A204.1 (cell line): Measurements from ENCODE around the gene NRGN.

Source experiments
- FAIRE-seq: peaks from 2 replicates; lab custom pipeline; 2012; peaks lifted over from hg19 to GRCh38; lab: Jason Lieb, UNC

Gene NRGN

DNA sequence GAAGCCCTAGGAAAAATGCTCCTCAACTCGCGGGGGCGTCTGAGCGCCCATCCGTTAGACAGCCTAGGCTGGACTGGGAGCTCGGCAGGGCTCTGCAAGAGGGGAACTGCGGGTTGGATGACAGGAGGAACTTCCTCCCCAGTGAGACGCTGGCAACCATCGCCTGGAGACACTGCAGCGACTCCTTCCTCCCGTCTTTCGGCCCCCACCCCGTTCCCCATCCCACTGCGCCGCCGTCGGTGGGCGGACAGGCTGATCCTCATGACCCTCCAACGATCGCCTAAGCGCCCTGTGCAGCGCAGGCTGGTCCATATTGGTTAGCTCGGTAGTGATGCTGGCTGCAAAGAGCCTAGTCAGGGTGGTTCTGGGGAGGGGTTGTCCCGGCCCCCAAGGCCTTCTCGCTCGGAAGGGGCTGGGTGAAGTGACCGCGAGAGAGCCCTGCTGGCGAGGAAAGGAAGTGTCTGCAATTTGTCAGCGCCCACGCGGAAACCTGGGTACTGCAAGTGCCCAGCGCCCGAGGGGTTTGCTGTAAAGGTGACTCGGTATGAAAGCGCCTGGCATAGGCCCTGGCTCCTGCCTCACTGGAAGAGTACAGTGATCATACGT, 638 bp downstream of the NRGN start:
- no peak for FAIRE-seq

- FAIRE-seq, result no peak
Observed at GRCh38 chr11:124742555-124742954, 2.8 kb downstream of the NRGN start.

- no peak for FAIRE-seq
Observed at GRCh38 chr11:124743050-124743449, 3.3 kb downstream of the NRGN start.

DNA sequence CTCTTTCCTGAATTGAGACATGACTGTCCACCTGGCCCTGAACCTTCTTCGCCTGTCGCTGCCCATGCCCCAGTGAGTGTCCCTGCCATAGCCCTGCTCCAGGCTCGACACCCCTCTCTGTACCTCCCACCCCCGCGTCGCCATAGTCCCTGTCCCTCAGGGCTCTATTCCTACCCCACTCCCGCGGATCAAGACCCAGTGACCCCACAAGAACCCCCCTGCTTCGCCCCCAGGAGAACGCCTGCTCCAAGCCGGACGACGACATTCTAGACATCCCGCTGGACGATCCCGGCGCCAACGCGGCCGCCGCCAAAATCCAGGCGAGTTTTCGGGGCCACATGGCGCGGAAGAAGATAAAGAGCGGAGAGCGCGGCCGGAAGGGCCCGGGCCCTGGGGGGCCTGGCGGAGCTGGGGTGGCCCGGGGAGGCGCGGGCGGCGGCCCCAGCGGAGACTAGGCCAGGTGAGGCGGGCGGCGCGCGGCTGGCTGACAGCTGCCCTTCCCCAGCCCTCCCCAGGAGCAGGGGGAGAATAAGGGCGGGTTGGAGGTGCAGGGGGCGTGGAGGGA, 5.6 kb downstream of the NRGN start:
- no peak for FAIRE-seq

- FAIRE-seq, result no peak
Observed at GRCh38 chr11:124745835-124746620, 6.3 kb downstream of the NRGN start.

DNA sequence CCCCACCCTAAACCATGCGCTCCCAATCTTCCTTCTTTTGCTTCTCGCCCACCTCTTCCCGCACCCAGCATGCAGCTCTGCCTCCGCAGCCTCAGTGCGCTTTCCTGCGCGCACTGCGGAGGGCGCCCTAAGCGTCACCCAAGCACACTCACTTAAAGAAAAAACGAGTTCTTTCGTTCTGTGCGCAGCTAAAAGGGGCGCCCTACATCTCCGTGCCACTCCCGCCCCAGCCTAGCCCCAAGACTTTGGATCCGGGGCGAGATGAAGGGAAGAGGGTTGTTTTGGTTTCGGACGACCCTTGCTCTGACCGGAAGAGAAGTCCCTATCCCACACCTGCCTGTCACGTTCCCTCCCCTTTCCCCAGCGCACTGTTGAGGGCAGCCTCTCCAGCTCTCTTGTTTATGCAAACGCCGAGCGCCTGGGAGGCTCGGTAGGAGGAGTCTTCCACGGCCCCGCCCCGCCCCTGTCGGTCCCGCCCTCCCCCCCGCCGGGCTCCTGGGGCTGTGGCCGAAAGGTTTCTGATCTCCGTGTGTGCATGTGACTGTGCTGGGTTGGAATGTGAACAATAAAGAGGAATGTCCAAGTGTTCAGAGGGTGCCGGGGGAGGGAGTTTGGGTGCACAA, 7.0 kb downstream of the NRGN start:
- no peak for FAIRE-seq

DNA sequence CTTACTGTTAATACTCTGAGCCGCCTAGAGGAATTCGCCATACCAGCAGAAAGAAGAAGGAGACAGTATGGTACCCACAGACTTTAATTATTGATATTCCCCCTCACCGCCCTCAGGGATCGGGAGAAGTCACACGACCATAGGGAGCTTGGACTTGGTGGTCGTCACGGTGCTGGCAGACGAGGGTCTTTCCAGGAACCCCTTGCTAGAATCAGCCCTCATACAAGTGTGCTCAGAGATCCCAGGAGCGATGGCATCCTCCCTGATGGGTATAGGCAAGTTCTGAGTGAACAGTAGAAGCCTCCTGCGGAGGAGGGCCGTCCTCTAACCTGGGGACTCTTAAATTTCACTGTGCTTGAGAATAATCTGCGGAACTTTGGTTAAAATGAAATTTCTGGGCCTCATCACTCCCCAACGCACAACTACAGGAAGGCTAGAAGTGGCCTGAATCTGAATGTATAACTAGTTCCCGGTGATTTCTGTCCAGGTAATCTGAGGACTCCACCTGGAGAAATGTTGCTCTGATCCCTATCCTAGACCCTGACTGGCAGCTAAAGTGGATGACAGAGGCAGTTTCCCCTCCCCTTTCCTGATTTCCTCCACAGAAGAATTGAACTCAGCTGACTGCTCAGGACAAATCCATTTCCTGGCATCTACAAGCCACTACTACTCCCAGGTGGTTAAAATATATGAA, 7.8 kb downstream of the NRGN start:
- no peak for FAIRE-seq

DNA sequence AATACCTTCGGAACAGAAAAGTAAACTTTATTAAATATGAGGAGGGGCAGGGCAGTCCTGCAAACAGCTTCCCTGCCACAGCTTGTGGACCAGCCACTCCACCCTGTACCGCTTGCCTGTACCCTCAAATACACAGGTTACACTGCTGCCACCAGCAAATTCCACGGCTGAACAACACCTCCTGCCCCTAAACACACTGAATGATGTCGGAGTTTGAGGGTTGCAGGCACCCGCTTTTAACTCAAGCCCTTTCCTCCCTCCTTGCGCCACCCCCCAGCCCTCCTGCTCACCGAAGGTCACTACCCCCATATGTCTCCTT, 8.3 kb downstream of the NRGN start:
- no peak for FAIRE-seq

DNA sequence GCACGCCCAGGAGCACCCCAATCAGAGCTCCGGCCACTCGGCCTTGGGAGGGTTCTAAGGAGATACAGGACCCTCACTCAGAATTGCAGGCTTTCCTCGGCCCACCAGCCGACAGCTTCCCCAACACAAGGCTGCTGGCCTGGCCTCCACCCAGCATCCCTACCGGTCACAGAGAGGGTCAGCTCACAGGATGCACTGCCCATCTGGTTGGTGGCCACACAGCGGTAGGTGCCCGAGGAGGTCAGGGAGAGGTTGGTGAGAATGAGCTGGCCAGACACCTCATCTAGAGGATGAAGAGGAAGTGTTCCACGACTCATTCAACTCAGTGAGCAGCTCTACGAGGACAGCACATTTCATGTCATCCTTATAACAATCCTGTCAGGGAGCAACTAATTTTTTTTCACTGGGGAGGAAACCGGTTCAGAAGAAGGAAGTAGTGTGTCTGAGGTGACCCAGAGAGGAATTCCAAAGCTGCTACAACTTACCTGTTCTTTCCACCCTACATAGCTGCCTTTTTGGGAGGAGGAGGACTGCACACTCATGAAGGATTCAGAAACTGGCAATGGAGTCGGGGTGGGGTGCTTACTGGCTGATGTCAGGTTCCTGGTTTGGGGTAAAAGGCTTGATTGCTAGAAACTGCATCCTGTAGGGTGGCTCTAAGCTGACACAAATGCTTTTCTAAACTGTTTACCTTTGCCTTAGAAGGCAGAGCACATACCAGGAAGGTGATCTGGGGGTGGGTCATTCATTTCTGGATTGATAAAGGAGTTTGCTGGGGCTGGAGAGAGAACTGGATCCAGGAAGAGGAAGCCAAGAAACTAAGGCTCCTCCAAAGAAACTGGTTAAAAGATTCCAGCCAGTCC, 9.0 kb downstream of the NRGN start:
- FAIRE-seq, result no peak

DNA sequence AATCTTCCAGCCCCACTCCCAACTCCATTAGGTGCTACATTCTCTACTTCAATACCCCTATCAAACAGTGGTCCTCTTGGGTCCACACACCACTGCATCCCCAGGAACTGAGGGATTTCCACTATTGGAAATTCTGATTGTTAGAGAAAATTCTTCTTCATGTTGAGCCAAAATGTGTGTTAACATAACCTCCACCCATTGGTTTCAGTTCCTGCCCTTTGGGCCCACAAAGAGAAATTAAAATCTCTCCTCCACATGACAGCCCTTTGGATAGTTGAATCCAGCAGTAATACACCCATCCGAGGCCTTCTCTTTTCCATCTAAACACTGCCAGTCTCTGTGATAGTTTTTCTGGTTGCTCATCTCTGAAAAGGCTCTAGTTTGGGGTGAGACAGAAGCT, 10.2 kb downstream of the NRGN start:
- FAIRE-seq, result no peak

DNA sequence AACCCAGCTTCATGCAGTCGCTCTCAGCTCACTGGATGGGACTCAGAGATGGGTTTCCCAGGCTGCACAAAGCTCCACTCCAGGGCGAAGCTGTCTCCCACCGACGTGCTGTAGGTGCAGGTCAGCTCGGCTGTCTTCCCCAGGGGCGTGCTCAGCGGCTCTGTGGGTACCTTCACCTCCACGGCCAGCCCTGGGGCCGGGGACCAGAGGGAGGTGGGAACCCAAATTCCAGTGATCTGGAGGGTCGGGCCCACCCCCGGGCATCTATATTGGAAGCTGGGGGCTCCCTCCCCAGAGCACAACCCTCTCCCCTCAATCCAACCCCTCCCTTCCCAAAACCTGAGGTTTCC, 11.6 kb downstream of the NRGN start:
- no peak for FAIRE-seq

- FAIRE-seq, result no peak
Observed at GRCh38 chr11:124751741-124752470, 12.2 kb downstream of the NRGN start, which contains the start of gene VSIG2. TSS of gene VSIG2 (minus strand) at chr11:124752255. CDS start at chr11:124752137, 118 bp downstream.

DNA sequence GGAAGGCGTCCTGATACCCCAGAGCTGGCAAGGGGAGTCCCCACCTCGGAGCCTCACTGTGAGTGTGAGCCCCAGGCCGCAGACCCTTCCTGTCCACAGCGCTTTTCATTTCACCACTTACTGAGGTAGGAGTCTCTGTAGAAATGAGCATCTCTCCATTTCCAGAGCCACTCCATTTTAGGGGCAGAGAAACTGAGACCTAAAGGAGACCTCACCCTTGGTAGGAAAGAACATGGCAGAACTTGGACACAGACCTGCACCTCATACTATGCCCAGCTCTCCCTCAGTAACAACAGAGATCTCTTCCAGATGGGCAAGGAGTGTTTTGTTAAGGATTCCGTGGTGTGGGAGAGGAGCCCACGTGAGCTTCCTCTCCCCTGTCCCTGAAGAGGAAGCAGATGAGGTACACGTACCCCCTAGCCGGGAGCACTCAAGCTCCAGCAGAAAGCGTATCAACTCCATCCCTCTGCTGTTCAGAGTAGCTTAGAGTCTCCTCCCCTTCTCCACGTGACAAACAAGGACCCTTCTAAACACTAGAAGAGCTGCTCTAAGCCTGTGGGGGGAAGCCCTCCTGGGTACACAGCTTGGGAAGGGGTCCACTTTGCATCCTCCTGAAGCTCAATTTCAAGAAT, 12.8 kb downstream of the NRGN start:
- no peak for FAIRE-seq

GRCh38 chr11:124753205-124753604, 13.5 kb downstream of the NRGN start:
- no peak for FAIRE-seq

- FAIRE-seq, result no peak
Observed at GRCh38 chr11:124753624-124754023, 13.9 kb downstream of the NRGN start.

DNA sequence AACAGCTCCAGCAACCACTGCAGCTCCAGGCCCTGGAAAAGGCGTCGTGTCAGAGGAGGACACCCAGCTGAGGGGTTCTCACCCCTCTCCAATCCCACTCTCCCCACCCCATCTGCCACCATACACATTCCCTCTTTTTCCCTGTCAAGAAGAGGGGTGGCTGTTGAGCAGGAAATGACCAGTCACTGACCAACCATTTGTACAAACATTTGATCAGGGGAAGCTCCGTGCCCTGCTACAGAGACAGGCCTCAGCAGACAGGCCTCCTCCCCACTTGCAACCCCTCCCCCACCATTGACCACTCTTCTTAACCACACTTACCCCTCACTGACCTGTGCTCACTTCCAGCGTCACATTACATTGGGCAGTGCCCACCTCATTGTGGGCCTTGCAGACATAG, 14.6 kb downstream of the NRGN start:
- FAIRE-seq, result no peak

GRCh38 chr11:124754710-124755109, 15.0 kb downstream of the NRGN start:
- FAIRE-seq, result no peak

- no peak for FAIRE-seq
Observed at GRCh38 chr11:124756033-124756752, 16.5 kb downstream of the NRGN start.

DNA sequence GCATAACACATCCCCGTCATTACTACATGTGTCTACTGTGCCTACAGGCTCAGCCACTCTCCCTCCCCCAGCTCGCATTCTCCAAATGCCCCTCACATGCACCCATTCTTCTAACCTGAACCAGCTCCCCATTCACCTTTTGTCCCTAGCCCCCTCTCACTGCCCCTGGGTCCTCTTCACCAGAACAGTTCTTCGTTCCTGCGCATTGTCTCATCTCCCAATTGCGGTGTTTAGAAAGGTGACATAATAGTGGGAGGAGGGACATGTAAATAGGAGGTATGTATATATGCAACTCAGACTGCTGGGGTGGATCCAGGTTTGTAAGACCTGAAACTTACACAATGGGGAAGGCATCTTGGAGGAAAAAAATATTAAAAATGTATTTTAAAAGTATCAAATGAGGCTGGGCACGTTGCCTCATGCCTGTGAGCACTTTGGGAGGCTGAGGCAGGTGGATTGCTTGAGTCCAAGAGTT, 17.0 kb downstream of the NRGN start:
- FAIRE-seq, result no peak

DNA sequence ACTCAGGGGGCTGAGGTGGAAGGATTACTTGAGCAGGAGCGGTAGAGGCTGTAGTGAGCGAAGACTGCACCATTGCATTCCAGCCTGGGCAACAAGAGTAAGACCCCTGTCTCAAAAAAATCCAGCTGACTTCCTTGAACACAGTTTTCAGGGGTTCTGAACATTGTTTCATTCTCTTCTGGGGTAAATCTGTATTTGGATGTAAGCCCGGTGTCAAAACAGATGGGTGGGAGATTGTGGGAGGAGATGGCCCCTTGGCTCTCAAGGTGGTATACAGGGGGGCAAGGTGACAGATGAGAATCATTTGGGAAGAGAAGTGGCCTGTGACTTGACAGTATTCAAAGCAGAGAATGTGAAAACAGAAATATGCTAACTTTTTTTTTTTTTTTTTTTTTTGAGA, 17.6 kb downstream of the NRGN start:
- FAIRE-seq, result no peak
